Astrocyte (in vitro differentiated cells and primary cell): ENCODE measurements around the gene GMPPB. TPM values are rescaled to one million over a fixed set of nuclear protein-coding genes. Genes with fewer than 3 reads are reported as not detected.

ENCODE experiments used
- DNase-seq: peaks from one replicate; pipeline ENCODE4 v3.0.0-alpha.2; 2010; ENCODE audit warnings: low read depth
- FAIRE-seq: peaks from 2 replicates; lab custom pipeline; 2011; peaks lifted over from hg19 to GRCh38; lab: Jason Lieb, UNC
- H2AFZ ChIP-seq: 2 replicates; pipeline ENCODE4 v1.6.0; 2012; ENCODE audit warnings: low read depth, low read length, inconsistent platforms
- H3K27ac ChIP-seq: 2 replicates; pipeline ENCODE4 v1.5.1; 2011; ENCODE audit warnings: low read depth, low read length, inconsistent platforms
- H3K27me3 ChIP-seq: 2 replicates; pipeline ENCODE4 v1.6.0; 2011; ENCODE audit warnings: low read length, inconsistent platforms; ENCODE audit not compliant: insufficient read depth
- H3K36me3 ChIP-seq: 2 replicates; pipeline ENCODE4 v1.5.1; 2011; ENCODE audit warnings: low read length, inconsistent platforms; ENCODE audit not compliant: insufficient read depth
- H3K4me1 ChIP-seq: 2 replicates; pipeline ENCODE4 v1.5.1; 2011; ENCODE audit warnings: low read length, inconsistent platforms; ENCODE audit not compliant: insufficient read depth
- H3K4me2 ChIP-seq: 2 replicates; pipeline ENCODE4 v1.6.0; 2012; ENCODE audit warnings: low read length, inconsistent platforms
- H3K4me3 ChIP-seq: 2 replicates; pipeline ENCODE4 v1.5.1; 2011; ENCODE audit warnings: low read depth, mild to moderate bottlenecking, low read length, inconsistent platforms; ENCODE audit not compliant: insufficient read depth
- H3K79me2 ChIP-seq: 2 replicates; pipeline ENCODE4 v1.6.0; 2012; ENCODE audit warnings: mild to moderate bottlenecking, low read length, inconsistent platforms; ENCODE audit not compliant: insufficient read depth
- H3K9ac ChIP-seq: 2 replicates; pipeline ENCODE4 v1.6.0; 2012; ENCODE audit warnings: mild to moderate bottlenecking, low read length, inconsistent platforms
- H3K9me3 ChIP-seq: 2 replicates; pipeline ENCODE4 v1.5.1; 2012; ENCODE audit warnings: low read depth, mild to moderate bottlenecking, low read length, inconsistent platforms; ENCODE audit not compliant: insufficient read depth
- H4K20me1 ChIP-seq: 2 replicates; pipeline ENCODE4 v1.6.0; 2012; ENCODE audit warnings: low read length, inconsistent platforms; ENCODE audit not compliant: insufficient read depth
- H3K27ac Mint-ChIP-seq: one replicate; pipeline ENCODE4 v1.8.0; 2021; ENCODE audit warnings: mild to moderate bottlenecking, mixed read lengths; ENCODE audit not compliant: unreplicated experiment
- H3K27me3 Mint-ChIP-seq: one replicate; pipeline ENCODE4 v1.8.0; 2021; ENCODE audit warnings: low read depth, mixed read lengths; ENCODE audit not compliant: unreplicated experiment
- H3K36me3 Mint-ChIP-seq: one replicate; pipeline ENCODE4 v1.8.0; 2021; ENCODE audit warnings: low read depth, mixed read lengths; ENCODE audit not compliant: unreplicated experiment
- H3K4me1 Mint-ChIP-seq: one replicate; pipeline ENCODE4 v1.8.0; 2021; ENCODE audit warnings: low read depth, mixed read lengths; ENCODE audit not compliant: unreplicated experiment
- H3K4me3 Mint-ChIP-seq: one replicate; pipeline ENCODE4 v1.8.0; 2021; ENCODE audit warnings: mild to moderate bottlenecking, moderate library complexity, mixed read lengths; ENCODE audit not compliant: unreplicated experiment
- H3K9me3 Mint-ChIP-seq: one replicate; pipeline ENCODE4 v1.8.0; 2021; ENCODE audit warnings: mild to moderate bottlenecking, mixed read lengths; ENCODE audit not compliant: unreplicated experiment
- EZH2 ChIP-seq: IDR thresholded peaks from 2 replicates; pipeline ENCODE4 v1.6.1; 2012; ENCODE audit warnings: mild to moderate bottlenecking, low read length, inconsistent platforms; ENCODE audit not compliant: insufficient read depth
- total RNA-seq: library from RNA; stranded (reverse); gene quantifications from 2 replicates; pipeline ENCODE4 v1.2.1, GENCODE V29; 2021
- TF ChIP-seq, protein P1 (sequence below): IDR thresholded peaks from 2 replicates; pipeline ENCODE4 v1.5.1; 2011; ENCODE audit warnings: low read depth, mild to moderate bottlenecking, inconsistent platforms, low read length, moderate library complexity; ENCODE audit not compliant: insufficient read depth

GMPPB gene
- total RNA-seq, 1 donor from 2014 or later = 24.6 TPM

DNA sequence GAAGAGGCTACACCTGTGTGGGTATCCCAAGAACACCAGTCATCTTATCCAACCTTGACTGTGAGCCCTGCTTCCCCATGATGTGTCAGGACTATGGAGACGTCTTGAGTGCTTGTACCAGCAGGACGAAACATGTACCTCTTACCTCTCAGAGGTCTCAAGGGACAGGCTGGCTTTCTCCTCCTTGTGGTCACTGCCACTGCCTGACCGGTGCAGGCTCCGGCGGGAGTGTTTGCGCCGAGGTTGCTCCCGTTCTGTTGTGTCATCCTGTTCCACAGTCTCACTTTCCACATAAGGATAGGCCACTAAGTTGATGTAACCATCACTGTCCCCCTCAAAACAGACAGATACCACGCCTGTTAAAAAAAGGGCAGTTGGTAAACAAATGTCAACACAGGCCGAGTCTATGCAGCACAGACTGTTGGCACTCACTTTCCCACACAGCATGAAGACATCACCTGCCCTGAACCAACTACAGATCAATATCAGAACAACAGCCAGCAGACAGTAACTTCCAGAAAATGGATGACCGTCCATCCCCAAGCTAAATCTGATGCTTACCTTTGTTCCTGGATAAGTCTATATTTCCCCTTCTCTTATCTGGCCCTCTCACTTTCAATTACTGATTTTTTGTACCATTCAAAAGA, 14.4 kb upstream of the GMPPB start:
- peaks cover 25% of the 10 kb centered on the region for H3K36me3 Mint-ChIP-seq
- DNase-seq = no peak
- no peak overlapping the region for H3K4me3 ChIP-seq
- H2AFZ ChIP-seq = no peak overlapping the region
- no peak for TF ChIP-seq EZH2
- TF ChIP-seq, protein P1, sequence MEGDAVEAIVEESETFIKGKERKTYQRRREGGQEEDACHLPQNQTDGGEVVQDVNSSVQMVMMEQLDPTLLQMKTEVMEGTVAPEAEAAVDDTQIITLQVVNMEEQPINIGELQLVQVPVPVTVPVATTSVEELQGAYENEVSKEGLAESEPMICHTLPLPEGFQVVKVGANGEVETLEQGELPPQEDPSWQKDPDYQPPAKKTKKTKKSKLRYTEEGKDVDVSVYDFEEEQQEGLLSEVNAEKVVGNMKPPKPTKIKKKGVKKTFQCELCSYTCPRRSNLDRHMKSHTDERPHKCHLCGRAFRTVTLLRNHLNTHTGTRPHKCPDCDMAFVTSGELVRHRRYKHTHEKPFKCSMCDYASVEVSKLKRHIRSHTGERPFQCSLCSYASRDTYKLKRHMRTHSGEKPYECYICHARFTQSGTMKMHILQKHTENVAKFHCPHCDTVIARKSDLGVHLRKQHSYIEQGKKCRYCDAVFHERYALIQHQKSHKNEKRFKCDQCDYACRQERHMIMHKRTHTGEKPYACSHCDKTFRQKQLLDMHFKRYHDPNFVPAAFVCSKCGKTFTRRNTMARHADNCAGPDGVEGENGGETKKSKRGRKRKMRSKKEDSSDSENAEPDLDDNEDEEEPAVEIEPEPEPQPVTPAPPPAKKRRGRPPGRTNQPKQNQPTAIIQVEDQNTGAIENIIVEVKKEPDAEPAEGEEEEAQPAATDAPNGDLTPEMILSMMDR = no peak
- no peak overlapping the region for H3K9ac ChIP-seq
- H3K36me3 ChIP-seq = peaks cover 13% of the 10 kb centered on the region
- FAIRE-seq = no peak
- H3K27me3 Mint-ChIP-seq = no peaks in the 10 kb centered on the region
- H3K9me3 ChIP-seq = no peaks in the 10 kb centered on the region
- H3K27ac Mint-ChIP-seq = no peak overlapping the region
- no peaks in the 10 kb centered on the region for H3K4me1 ChIP-seq
- H3K4me2 ChIP-seq = no peak overlapping the region
- H3K4me1 Mint-ChIP-seq = no peaks in the 10 kb centered on the region
- H3K27me3 ChIP-seq = no peaks in the 10 kb centered on the region
- H4K20me1 ChIP-seq = peaks cover 4% of the 10 kb centered on the region
- peaks cover 19% of the 10 kb centered on the region for H3K79me2 ChIP-seq
- no peak overlapping the region for H3K27ac ChIP-seq
- no peaks in the 10 kb centered on the region for H3K9me3 Mint-ChIP-seq
- H3K4me3 Mint-ChIP-seq = no peak overlapping the region

DNA sequence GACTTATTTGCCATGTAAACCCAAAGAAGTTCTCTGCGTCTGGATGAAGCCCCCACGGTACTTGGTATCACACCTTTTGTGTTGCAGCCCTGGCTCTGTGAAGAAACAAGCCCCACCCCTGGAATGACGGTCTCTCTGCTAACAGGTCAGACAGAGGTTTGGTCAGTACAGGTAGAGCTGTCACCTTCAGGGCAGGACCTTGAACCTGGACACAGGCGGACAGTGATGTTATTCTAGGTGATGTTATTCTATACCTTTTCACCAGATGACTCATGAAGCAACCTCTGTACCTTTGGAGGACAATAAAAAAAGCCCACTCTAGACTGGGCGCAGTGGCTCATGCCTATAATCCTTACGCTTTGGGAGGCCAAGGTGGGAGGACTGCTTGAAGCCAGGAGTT, 11.0 kb upstream of the GMPPB start:
- peaks cover 27% of the 10 kb centered on the region for H3K36me3 Mint-ChIP-seq

DNA sequence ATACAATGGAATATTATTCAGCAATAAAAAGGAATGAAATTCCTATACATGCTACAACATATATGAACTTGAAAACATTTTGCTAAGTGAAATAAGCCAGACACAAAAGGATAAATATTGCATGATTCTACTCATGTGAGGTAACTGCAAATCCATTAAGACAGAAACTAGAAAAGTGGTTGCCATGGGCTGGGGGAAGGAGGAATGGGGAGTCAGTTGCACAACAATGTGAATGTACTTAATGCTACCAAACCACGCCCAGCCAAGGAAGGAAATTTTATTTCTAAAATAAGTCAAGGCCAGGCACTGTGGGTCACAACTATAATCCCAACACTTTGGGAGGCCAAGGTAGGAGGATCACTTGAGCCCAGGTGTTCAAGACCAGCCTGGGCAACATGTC, 9.8 kb upstream of the GMPPB start:
- no peaks in the 10 kb centered on the region for H3K4me1 Mint-ChIP-seq
- Histone ChIP-seq H3K4me1 (no peaks in the 10 kb centered on the region), H3K4me2 (no peak overlapping the region), H3K4me3 (no peak overlapping the region), H3K36me3 (peaks cover 22% of the 10 kb centered on the region), H2AFZ (no peak overlapping the region), H3K9me3 (no peaks in the 10 kb centered on the region), H4K20me1 (no peaks in the 10 kb centered on the region), H3K79me2 (peaks cover 12% of the 10 kb centered on the region), H3K27me3 (no peaks in the 10 kb centered on the region), H3K9ac (no peak overlapping the region), H3K27ac (no peak overlapping the region)
- FAIRE-seq (no peak), DNase-seq (no peak)
- no peaks in the 10 kb centered on the region for H3K9me3 Mint-ChIP-seq
- H3K27me3 Mint-ChIP-seq = no peaks in the 10 kb centered on the region
- TF ChIP-seq EZH2 = no peak
- TF ChIP-seq, protein P1 = no peak
- peaks cover 25% of the 10 kb centered on the region for H3K36me3 Mint-ChIP-seq
- no peak overlapping the region for H3K27ac Mint-ChIP-seq
- no peak overlapping the region for H3K4me3 Mint-ChIP-seq

More for the DNA sequence above, 11.0 kb upstream of the GMPPB start:
- DNase-seq (no peak), FAIRE-seq (no peak)
- H4K20me1 ChIP-seq = no peaks in the 10 kb centered on the region
- H2AFZ ChIP-seq = no peak overlapping the region
- no peaks in the 10 kb centered on the region for H3K9me3 Mint-ChIP-seq
- H3K27ac ChIP-seq = no peak overlapping the region
- no peak overlapping the region for H3K9ac ChIP-seq
- H3K4me3 Mint-ChIP-seq = no peak overlapping the region
- H3K27me3 Mint-ChIP-seq = no peaks in the 10 kb centered on the region
- peaks cover 12% of the 10 kb centered on the region for H3K79me2 ChIP-seq
- peaks cover 22% of the 10 kb centered on the region for H3K36me3 ChIP-seq
- TF ChIP-seq, protein P1 = no peak
- TF ChIP-seq EZH2 = no peak
- no peak overlapping the region for H3K4me3 ChIP-seq
- H3K4me1 Mint-ChIP-seq = no peaks in the 10 kb centered on the region
- H3K9me3 ChIP-seq = no peaks in the 10 kb centered on the region
- no peaks in the 10 kb centered on the region for H3K4me1 ChIP-seq
- no peak overlapping the region for H3K27ac Mint-ChIP-seq
- no peaks in the 10 kb centered on the region for H3K27me3 ChIP-seq
- no peak overlapping the region for H3K4me2 ChIP-seq
